Activated T-helper 9 cell treated with anti-CD3 and anti-CD28 coated beads, Interleukin-2, amount 50 U/mL, for 16 hours (primary cell): ENCODE data around the gene ADGRG7.
"Not testable (repeated sequence)": the region's sequence is repeated elsewhere in the genome, so short reads cannot be mapped to it uniquely, and the experiment has no call there.

Experiments used
- DNase-seq: peaks from one replicate; pipeline ENCODE4 v3.0.0-alpha.2; 2020; ENCODE audit warnings: low read depth

ADGRG7 gene

GRCh38 chr3:100647657-100648056 lies 38.3 kb downstream of the ADGRG7 start:
- no peak for DNase-seq

- DNase-seq: no peak
Observed at GRCh38 chr3:100650651-100651619, 41.5 kb downstream of the ADGRG7 start.

- no peak for DNase-seq
Observed at GRCh38 chr3:100653604-100654294, 44.3 kb downstream of the ADGRG7 start.

GRCh38 chr3:100656945-100657344 lies 47.5 kb downstream of the ADGRG7 start:
- no peak for DNase-seq

DNA sequence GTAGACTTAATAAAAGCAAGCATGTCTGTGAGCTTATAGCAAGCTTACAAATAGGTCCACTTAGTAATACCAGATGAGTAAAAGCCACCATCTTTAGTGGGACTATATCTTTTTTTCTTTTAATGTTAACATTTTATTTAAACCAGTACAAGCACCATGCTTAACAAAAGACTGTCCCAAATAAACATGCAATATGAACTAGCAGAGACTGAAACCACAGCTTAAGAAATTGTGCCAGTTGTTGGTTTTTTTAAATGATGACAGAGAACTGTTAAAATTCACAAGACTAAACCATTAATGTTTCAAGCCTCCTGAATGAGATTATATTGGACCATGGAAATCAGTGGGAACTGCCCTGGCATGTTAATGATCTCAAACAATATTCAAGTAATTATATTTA lies 51.9 kb downstream of the ADGRG7 start:
- not testable (repeated sequence) for DNase-seq

DNA sequence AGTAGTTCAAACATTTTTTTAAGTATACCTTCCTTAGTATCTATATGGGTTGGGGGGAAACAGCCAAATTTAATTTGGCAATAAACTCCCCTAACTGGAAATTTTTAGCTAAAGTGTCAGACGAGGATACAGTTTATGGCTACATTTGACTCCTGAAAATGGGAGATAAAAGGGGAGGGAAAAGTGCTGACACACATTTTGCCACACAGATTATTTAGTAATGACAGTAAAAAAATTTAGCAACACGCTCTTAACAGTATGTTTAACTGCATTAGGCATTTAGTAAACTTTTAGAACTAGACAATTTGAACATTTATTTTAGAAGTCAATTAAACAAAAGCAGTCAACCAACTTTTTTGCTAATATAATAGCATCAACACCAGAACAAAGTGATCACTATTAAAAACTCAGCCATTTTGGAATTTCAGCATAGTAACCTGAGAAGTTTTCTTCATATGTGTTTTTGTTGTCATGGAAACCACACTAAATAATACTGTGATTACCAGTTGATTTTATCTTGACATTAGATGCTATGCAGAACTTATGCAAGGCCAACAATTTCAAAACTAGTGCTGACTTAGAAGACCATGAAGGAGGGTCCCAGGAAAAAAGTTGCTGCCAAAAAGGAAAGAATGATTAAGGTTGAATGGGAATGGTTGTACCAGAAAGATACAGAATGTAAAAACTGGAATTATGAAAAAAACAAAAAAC lies 52.9 kb downstream of the ADGRG7 start:
- no peak for DNase-seq

GRCh38 chr3:100665230-100665629 lies 55.8 kb downstream of the ADGRG7 start:
- DNase-seq: no peak

GRCh38 chr3:100666699-100667098 lies 57.3 kb downstream of the ADGRG7 start:
- DNase-seq: not testable (repeated sequence)

DNA sequence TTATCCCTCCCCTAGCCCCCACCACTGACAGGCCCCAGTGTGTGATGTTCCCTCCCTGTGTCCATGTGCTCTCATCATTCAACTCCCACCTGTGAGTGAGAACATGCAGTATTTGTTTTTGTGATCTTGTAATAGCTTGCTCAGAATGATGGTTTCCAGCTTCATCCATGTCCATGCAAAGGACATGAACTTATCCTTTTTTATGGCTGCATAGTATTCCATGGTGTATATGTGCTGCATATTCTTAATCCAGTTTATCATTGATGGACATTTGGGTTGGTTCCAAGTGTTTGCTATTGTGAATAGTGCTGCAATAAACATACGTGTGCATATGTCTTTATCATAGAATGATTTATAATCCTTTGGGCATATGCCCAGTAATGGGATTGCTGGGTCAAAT lies 57.9 kb downstream of the ADGRG7 start:
- not testable (repeated sequence) for DNase-seq

GRCh38 chr3:100670995-100671394 lies 61.6 kb downstream of the ADGRG7 start:
- not testable (repeated sequence) for DNase-seq

DNA sequence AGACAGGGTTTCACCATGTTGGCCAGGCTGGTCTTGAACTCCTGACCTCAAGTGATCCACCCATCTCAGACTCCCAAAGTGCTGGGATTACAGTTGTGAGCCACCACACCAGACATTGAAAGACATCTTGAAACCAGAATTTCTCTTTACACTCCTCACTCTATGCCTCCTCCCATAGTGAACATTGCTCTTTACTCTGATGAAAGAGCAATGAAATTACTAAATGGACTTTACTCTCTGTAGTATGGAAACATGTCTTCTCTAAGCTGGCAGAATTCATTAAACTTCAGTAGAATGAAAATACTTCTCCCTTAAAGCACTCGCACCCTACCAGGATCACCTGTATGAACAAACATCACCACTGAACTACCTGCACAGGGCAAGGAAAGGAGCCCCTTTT lies 72.1 kb downstream of the ADGRG7 start:
- no peak for DNase-seq

GRCh38 chr3:100682056-100682853 lies 72.9 kb downstream of the ADGRG7 start:
- no peak for DNase-seq

- no peak for DNase-seq
Observed at GRCh38 chr3:100682854-100683760, 73.7 kb downstream of the ADGRG7 start.

DNA sequence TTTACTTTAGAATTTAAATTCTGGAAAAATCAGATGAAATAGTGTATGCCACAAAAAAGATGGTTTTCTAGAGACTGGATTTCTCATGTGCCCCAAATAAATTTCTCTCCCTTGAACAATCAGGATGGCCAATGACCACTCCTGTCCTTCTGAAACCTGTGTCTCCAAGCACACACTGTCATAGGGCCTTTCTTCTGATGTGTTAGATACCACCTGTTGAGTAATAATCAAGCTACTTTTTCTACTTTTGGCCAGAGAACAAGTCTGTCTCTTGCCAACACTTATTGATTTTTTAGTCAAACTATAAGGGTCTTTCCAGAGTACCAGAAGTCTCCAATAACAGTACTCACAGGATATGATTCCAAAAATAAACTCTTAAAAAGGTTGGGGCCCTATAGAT lies 83.8 kb downstream of the ADGRG7 start:
- no peak for DNase-seq

GRCh38 chr3:100695696-100696095 lies 86.3 kb downstream of the ADGRG7 start:
- no peak for DNase-seq

DNA sequence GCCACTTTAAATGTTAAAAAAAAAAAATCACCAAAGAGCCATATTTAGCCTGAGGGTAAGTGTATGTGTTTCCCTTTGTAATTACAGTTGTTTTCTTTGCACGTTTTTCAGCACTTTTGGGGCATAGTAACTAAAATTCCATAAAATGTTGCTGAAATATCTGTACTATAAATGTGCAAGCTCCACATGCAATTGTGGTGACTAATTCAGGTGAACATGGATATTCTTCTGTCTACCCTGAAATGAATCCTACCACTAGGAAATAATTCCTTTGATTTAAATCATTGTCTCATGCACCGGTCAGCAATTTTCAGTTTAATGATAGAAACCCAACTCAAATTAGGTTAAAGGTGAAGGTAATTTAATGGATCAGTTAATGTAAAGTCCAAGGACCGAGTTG lies 86.8 kb downstream of the ADGRG7 start:
- no peak for DNase-seq

DNA sequence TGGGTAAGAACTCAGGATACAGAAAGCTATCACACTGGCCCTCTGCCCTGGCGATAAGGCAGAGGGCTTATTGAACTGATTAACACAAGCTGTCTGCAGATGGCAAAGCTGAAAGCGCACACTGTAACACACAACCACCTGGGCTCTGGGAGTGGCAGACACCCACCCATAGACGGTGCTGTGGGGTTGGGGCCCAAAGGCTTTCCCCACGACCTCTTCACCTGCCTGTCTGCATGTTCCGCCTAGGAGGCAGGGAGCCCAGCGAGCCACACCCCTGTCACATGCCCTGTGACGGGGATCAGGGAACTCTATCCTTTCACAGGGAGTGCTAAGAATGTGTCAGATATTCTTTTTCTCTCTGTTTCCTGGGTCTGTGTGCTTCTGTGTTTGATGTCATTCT lies 87.8 kb downstream of the ADGRG7 start:
- no peak for DNase-seq

DNA sequence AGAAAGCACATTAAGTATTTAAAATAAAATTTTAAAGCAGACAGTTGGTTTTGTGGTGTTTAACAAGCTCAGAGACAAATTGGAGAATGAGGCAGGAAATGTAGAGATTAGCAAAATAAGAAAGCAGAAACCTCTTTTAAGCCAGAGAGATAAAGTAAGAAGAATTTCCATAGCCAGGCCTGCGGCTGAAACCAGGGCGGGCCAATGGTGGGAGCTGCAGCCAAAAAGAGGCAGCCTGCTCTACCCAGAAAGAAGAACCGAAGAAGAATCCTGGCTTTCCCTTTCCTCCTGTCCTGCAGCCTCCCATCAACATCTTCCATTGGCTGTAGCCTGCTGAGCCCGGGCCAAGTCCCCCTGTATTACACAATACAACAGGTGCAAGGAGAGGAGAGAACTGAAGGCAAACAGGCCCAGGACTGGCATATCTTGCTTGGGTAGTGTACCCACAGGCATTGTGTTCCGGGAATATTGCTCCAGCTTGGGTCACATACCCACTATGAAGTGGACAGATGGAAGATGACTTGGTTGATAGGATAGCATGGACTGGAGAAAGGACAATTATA lies 88.4 kb downstream of the ADGRG7 start:
- DNase-seq: no peak

GRCh38 chr3:100698736-100699135 lies 89.3 kb downstream of the ADGRG7 start:
- no peak for DNase-seq

- DNase-seq: no peak
Observed at GRCh38 chr3:100700708-100701107, 91.3 kb downstream of the ADGRG7 start.
